NB4 (cell line): Measurements from ENCODE around the gene LHX2.

ENCODE experiments used
- CTCF ChIP-seq: IDR thresholded peaks from one replicate; pipeline ENCODE4 v1.5.1; 2012; ENCODE audit warnings: low read depth, low read length
- MYC ChIP-seq: IDR thresholded peaks from 2 replicates; pipeline ENCODE4 v1.6.1; 2011; ENCODE audit warnings: low read depth, low read length

- TF ChIP-seq MYC (no peak), CTCF (no peak)
These were observed 56.7 kb downstream of the LHX2 start for GRCh38 chr9:124068251-124068650.
